ENCODE results near the gene PTGIS. TPM values are rescaled to one million over a fixed set of nuclear protein-coding genes. Genes with fewer than 3 reads are reported as not detected.
A peak's percentile ranks its signal among the peaks of the same experiment; 100 is the strongest.

PTGIS gene
- total RNA-seq, 4 donors from 2014 or later = 1.6 to 34.1 (median 8.6) TPM

DNA sequence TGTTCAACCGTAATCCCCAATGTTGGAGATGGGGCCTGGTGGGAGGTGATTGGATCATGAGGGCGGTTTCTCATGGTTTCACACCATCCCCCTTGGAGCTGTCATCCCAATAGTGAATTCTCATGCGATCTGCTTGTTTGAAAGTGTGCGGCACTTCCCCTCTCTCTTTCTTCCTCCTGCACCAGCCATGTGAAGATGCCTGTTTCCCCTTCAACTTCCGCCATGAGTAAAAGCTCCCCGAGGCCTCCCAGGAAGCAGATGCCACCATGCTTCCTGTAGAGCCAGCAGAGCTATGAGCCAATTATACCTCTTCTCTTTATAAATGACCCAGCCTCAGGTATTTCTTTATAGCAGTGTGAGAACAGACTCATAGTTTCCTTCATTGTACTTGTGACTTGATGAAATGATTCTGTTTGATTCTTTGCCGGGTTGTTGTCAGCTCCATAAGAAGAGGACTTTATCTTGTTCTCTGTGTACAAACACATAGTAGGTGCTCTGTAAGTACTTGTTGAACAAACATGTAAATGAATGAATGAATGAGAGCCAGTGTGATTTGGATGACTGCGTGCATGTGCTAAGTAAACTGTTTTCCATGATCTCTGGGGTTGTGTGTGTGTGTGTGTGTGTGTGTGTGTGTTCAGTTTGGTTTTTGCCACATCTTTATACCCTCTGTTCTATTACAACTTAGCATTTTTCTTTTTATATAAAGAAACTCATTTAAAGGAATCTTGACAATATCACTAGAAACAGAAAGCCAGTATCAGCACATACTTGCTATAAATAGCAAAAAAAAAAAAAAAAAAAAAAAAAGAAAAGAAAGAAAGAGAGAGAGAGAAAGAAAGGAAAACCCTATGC is 22.5 kb upstream of the PTGIS start:
- intact Hi-C loops (cut with DNase I) = no loop called here
- H3K36me3 ChIP-seq = no peaks in the 10 kb centered on the region
- no peak for DNase-seq
- H3K27me3 ChIP-seq = peaks cover 0 to 15% (median 0%) of the 10 kb centered on the region in 4 donors
- H3K9me3 ChIP-seq = no peaks in the 10 kb centered on the region
- WGBS, 2 donors = 80 to 81% methylated on average over 8 of the region's 8 CpGs
- H3K27ac ChIP-seq = peak overlapping the region in 2 of 4 donors; percentile 17 to 84
- TF ChIP-seq POLR2A (IDR thresholded peaks at IDR 0.05) = no peak
- TF ChIP-seq, protein P1, sequence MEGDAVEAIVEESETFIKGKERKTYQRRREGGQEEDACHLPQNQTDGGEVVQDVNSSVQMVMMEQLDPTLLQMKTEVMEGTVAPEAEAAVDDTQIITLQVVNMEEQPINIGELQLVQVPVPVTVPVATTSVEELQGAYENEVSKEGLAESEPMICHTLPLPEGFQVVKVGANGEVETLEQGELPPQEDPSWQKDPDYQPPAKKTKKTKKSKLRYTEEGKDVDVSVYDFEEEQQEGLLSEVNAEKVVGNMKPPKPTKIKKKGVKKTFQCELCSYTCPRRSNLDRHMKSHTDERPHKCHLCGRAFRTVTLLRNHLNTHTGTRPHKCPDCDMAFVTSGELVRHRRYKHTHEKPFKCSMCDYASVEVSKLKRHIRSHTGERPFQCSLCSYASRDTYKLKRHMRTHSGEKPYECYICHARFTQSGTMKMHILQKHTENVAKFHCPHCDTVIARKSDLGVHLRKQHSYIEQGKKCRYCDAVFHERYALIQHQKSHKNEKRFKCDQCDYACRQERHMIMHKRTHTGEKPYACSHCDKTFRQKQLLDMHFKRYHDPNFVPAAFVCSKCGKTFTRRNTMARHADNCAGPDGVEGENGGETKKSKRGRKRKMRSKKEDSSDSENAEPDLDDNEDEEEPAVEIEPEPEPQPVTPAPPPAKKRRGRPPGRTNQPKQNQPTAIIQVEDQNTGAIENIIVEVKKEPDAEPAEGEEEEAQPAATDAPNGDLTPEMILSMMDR (IDR thresholded peaks at IDR 0.05) = no peak
- H3K4me3 ChIP-seq = no peak overlapping the region
- H3K4me1 ChIP-seq = peaks cover 8 to 55% (median 26%) of the 10 kb centered on the region in 3 donors

DNA sequence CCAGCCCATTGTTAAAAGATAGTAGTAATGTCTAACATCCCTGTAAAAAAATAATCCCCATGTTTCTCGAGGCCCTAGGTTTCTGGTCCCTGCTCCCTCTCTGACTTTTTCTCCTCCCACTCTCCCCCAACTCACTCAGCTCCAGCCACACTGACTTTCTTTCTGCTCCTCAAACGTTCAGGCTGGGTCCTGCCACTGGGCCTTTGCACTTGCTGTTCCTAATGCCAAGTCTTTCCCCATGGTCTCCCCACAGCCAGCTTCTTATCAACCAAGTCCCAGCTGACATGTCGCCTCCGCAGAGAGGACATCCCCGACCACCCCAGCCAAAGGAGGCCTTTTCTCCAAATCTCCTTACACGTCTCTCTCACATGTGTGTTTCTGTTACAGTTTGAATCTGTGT is 21.8 kb upstream of the PTGIS start:
- Histone ChIP-seq H3K27me3 (peaks cover 0 to 21% (median 0%) of the 10 kb centered on the region in 4 donors), H3K4me3 (no peak overlapping the region), H3K4me1 (peaks cover 7 to 58% (median 25%) of the 10 kb centered on the region in 3 donors), H3K36me3 (no peaks in the 10 kb centered on the region), H3K9me3 (no peaks in the 10 kb centered on the region), H3K27ac (peak overlapping the region in 1 of 4 donors; percentile 9)
- WGBS, 2 donors = 77 to 81% methylated on average over 6 of the region's 6 CpGs
- intact Hi-C loops (cut with DNase I) = no loop called here
- TF ChIP-seq, protein P1 (IDR thresholded peaks at IDR 0.05) = no peak
- TF ChIP-seq POLR2A (IDR thresholded peaks at IDR 0.05) = no peak
- no peak for DNase-seq

DNA sequence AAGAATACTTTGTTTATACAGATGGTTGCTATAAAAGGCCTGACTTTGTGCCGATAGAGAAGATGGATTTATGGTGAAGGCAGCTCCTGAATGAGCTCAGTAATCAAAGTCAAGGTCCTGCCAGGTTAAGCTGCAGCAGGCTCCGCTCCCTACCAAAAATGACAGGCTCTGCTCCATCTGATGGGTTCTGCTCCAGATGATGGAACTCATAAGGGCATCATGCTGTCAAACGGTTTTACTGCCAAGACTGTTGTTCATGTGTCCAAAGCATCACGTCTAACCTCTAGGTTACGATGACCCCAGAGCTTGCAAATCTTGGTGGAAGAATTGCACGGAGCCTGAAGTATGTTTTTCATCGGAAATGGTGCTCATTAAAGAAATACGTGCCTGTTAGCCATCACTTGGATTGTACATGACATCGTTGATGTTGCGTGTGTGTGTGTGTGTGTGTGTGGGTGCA is 19.2 kb upstream of the PTGIS start:
- DNase-seq = no peak
- peak overlapping the region in 3 of 4 donors; percentile 70 to 80 (median 71) for H3K27ac ChIP-seq
- peaks cover 0 to 6% (median 6%) of the 10 kb centered on the region in 3 donors for H3K9me3 ChIP-seq
- intact Hi-C loops (cut with DNase I) = no loop called here
- no peaks in the 10 kb centered on the region for H3K36me3 ChIP-seq
- peaks cover 0 to 28% (median 0%) of the 10 kb centered on the region in 4 donors for H3K27me3 ChIP-seq
- 44 to 48% methylated on average over 10 of the region's 10 CpGs for WGBS, 2 donors
- H3K4me1 ChIP-seq = peaks cover 0 to 48% (median 17%) of the 10 kb centered on the region in 3 donors
- no peak for TF ChIP-seq POLR2A (IDR thresholded peaks at IDR 0.05)
- TF ChIP-seq, protein P1 (IDR thresholded peaks at IDR 0.05) = no peak
- H3K4me3 ChIP-seq = no peak overlapping the region

DNA sequence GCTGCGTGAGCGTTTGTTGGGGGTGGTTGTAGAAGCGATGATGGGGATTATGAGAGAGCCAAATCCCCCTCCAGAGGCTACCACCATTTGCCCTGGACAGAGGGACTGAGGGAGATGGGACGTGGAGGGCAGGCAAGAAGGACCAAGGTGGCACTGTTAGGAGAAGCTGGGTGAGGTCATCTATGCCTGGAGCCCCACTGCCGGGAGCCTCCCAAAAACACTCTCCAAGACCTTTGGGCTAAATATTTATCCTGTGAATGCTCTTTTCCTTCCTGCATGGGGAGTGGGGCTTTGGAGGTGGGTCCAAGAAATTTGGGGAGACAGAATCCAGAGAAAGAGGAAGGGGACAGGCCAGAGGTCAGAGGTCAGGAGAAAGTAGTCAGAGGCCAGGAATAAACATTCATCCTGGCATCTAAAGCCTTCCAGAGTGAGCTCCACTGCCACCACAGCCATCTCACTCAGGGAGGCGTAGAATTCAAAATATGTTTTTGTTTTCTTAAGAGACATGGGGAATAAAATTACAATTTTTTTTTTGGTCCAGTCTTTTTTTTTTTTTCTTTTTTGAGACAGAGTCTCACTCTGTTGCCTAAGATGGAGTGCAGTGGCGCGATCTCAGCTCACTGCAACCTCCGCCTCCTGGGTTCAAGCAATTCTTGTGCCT is 17.8 kb upstream of the PTGIS start:
- Histone ChIP-seq H3K9me3 (peaks cover 0 to 7% (median 6%) of the 10 kb centered on the region in 3 donors), H3K36me3 (no peaks in the 10 kb centered on the region), H3K4me3 (no peak overlapping the region), H3K27ac (peak overlapping the region; percentile 33 to 80 (median 75)), H3K27me3 (peaks cover 0 to 28% (median 0%) of the 10 kb centered on the region in 4 donors), H3K4me1 (peaks cover 0 to 41% (median 14%) of the 10 kb centered on the region in 3 donors)
- TF ChIP-seq, protein P1 (IDR thresholded peaks at IDR 0.05) = no peak
- no peak for TF ChIP-seq POLR2A (IDR thresholded peaks at IDR 0.05)
- DNase-seq = no peak
- 80 to 84% methylated on average over 5 to 9 of the region's 9 CpGs for WGBS, 2 donors
- intact Hi-C loops (cut with DNase I) = no loop called here

Data from esophagus squamous epithelium (tissue), 5 donors.